Measurements from ENCODE around the gene MT3.

Gene MT3

DNA sequence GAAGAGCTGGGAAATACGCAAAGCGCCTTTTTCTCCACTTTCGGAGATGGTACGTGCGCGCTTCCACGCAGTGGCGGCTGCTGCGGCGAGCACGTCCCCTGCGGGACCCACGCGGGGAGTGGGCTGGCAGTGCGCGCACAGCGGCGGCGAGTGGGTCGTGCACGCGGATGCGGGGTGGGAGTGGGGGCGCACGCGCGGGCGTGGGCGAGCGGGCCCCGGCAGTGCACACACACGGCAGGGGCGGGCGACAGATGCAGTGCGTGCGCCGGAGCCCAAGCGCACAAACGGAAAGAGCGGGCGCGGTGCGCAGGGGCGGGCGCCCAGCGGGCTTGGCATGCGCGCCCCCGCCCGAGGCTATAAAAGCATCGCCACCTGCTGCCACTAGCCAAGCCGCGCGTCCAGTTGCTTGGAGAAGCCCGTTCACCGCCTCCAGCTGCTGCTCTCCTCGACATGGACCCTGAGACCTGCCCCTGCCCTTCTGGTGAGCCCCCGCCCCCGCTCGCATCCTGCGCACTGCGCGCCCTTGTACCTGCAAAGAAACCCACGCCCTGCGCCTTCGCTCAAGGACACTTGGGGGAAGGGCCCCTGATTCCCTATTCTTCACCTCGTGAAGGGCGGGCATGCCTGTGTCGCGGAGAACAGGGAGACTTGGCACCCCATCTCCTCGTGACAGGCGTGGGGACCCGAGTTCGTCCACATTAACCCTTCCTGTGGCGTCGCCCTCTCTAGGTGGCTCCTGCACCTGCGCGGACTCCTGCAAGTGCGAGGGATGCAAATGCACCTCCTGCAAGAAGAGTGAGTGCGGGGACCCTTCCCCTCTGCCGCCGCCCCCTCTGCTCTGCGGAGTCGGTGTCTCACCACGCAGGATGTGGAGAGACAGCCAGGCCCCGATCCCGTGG, at the start of gene MT3:
MT3 (plus strand) TSS at position 388 of the 899 bp plus-strand sequence; CDS start at position 451, 63 bp downstream.
- no peak for DNase-seq

DNA sequence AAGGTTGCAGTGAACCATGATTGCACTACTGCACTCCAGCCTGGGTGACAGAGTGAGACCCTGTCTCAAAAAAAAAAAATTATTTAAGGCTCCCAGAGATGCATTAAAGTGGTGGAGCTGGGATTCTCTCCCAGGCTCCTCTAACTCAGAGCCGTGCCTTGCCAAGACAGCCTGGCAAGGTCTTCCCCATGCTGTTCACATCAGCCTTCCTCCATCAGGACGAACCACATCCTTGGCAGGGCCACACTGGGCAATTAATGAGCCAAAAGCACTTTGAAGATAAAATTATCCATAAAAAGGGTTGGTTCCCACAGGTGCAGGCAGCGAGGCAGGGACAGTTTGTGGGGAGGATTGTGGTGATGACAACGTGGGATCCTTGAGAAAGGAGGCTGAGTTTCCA, 49.7 kb upstream of the MT3 start:
- DNase-seq = no peak

DNA sequence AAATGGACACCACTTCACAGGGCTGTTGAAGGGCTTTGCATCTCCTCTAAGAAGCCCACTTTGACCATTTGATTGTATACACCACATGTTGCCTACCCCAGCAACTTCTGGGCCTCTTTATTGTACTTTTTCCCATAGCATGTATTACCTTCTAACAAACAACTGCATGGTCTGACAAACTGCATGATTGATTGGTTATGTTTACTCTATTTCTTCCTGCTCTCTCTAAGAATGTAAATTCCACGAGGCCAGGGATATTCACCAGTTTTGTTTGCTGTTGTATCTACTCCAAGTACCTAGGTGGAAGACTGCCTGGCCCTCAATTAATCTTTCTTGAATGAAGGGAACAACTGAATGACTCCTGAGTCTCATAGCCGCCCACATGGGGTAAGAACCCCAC, 47.3 kb upstream of the MT3 start:
- no peak for DNase-seq

DNA sequence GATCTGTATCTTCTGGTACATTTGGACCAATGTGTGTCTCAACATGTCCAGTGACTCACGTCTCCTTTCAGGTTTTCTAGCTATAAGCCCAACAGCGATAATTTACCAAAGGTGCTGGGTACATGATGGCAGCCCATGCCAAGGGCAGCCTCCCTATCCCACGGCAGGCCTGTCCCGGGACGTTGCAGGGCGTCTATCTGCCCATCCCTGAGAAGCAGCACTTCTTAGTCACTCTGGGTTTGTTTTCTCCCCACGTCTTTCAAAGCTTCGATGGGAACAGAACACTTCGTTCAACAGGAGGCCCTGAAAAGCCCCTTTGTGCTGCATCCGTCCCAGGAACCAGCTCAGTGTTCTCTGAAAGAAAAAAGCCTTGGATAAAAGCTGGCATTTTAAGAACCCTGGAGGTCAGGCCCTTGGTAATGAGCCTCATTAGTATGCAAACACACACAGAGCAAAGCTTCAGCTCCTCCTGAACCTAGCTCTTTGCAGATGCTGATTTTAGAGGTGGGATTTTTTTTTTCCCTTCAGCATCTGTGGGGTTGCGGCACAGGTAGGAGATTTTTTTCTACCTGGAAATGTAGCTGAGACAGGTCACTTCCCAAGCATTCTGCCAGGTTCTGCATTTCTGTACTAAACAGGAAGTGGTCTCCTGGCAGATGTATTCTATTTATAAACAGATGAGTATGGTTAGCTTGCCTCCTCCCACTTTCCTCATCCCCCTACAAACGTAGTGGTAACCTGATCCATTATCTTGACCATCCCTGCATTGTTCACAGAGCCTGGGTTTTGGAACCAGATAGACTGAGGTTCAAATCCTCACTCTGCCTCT, 42.0 kb upstream of the MT3 start:
- peak; percentile 63 for DNase-seq

DNA sequence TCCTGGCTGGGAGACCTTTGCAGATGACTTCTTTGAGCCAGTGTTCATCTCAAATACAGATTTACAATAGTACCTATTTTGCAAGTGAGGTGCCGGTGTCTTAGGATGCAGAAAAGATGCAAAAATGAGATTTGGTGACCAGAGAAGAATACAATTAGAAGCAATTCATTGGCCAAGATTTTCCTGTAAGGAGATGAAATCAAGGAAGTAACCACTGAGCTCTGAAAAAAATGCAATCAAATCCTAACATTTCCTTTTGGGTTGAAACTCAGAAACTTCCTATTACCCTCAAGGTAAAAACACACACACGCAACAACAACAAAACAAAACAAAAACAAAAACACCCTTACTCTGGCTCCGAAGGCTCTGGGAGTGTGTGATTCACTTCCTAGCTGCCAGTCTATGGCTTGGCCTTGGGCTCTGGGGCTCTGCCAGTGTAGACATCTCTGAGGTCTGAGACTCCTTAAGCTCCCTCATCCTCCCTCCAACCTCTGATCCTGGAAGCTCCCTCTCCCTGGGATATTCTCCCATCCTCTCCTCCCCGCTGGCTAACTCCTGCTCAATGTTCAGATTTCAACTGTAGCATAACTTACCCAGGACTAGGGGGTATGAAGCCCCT, 41.3 kb upstream of the MT3 start:
- no peak for DNase-seq

DNA sequence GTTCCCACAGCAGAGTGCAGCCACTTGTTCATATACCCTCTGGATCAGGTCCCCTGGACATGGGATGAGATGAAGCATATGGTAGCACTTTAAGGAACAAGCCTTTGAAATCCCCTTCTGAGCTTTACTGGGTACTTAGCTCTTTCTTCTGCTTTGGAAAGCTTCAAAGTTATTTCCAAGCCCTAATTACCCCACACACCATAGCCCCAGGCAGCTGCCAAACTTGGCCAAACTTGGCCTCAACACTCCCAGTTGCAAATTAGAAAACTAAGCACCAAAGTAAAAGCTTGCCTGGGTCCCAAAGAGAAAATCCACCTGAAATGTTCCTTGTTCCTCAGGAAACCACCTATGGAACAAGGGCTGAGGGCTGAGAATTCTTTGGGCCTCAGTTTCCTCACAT, 40.2 kb upstream of the MT3 start:
- DNase-seq = no peak

DNA sequence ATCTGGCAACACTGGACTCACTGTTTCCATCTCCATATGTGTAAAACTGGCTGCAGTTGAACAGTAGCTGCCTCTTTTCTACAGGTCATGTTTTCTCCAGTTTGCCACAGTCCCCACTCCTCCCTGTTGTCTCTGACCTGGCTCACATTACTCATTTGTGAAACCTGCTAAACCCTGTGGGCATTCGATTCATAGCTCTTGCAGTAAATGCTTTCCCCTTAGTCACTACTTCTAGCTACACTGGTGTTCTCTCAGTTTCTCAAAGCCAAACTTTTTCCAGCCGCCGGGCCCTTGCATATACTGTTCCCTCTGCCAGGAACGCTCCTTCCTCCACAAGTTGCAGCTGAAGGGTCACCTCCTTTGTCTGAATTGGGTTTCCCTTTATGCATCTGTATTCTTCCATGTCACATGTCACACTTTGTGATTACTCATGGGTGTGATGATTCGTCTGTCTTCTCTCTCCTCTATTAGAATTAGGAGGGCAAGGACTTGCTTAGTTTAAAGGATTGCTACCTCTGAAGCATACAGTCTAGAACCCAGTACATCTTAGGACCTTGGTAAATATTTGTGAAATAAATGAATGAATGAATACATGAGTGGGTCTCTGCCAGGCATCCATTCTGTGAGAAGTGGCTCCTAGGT, 39.5 kb upstream of the MT3 start:
- DNase-seq = no peak

DNA sequence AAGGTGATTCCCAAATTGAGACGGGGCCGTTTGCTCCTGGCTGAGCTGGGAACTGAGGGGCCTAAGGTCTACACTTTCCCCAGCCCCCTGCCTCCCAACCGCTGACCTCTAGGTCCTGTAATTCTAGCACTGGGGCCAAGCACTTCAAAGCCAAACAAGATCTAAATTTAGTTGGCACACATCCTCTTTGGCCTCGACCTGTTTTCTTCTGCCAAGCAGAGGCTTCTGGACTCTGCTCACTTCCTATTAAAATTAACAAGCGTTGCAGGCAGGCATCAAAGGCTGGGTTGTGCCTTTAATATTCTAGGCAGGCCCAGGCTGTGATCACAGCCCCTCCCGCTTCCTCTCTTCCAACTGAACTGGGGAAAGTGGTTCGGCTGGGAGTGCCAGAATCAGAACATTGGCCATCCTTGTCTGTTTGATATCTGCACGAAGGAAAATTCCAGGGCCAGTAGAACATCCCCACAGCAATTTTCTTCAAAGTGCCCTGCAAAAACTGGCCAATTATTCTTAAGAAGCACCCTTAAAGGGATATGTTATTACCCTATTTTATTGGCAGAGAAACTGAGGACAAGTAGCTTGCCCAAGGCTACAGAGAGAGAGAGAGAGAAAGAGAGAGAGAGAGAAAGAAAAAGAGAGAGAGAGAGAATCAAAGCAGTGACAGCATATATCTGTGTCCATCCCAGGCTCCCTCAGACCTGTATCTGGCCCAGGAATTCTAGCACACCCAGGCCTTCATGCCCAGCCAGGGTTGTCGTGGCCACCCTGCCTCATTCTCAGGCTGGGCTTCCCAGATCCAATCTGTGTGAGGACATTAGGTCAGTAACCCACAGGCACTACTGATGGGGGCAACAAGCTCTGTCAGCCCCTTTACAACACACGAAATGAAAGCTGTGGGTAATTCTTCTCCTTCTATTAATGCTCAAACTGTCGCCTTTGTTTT, 37.3 kb upstream of the MT3 start:
- DNase-seq = no peak

DNA sequence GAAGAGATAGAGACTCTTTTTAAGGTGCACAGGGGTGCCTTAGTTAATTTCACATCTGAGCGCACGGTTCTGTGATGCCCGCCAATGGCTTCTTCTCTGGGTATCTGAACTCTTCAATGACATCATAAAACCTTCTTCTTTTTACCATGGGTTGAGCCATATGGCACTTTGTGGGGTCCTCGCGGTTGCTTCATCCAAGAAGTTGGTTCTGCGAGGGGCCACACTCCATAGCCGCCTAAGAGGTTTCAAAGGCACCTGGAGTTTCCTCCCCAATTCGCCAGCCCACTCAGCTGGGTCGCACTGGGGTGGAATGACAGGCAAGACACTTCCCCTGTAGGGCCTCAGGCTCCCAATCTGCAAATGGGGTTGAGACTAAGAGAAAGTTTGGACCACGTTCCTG, 34.9 kb upstream of the MT3 start:
- DNase-seq = no peak

DNA sequence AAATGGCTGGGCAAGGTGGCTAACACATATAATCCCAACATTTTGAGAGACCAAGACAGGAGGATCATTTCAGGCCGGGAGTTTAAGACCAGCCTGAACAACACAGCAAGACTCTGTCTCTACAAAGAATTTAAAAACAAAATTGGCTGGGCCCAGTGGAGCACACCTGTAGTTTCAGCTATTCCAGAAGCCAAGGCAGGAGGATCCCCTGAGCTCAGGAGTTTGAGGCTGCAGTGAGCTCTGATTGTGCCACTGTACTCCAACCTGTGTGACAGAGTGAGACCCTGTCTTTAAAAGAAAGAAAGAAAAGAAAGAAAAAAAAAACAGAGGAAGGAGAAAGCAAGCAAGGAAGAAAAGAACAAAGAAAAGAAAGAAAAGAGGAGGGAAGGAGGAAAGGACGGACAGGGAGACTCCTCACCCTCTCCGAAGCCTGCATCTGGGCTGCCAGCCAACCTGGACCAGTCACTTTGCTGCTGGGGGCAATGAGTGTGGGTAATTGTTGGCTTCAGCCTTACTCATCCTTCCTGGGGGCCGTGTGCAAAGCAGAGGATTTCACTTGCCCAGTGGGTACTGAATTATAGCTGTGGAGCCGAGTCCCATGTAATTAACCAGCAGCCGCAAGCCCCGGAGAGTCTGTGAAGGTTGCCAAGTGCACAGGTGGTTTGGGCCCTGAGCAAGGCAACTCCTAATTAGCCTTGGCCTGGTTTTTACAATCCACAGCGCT, 31.1 kb upstream of the MT3 start:
- DNase-seq = no peak

DNA sequence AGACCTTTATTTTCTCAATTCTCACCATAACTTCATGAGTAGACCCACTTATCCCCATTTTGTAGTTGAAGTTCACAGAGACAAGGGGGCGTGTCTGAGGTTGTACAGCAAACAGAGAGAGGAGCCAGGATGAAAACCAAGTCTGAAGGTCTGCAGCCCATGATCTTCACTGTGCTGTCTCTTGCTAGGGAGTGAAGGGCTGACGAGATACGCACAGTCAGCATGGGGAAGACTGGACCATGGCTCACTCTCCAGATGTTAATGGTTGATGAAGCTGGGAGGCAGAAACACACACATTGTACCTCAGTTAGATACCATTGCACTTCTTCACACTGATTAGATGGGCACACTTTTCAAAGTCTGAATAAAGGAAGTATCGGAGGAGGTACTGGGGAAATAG, 30.2 kb upstream of the MT3 start:
- DNase-seq = no peak

DNA sequence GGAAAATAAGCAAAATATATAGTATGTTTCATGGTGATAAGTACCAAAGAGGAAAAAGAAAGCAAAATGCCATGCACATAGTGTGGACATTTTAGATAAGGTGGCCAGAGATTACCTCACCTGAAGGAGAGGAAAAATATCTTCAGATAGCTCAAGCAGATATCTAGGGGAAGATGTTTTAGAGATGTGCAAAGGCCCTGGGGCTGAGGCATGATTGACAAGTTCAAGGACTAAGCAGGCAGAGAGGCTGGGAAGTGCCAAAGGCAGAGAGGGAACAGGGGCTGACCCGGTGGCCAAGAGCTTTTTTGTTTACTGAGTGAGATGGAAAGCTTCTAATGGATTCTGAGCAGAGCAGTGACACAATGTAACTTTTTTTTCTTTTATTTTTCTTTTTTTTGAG, 28.9 kb upstream of the MT3 start:
- DNase-seq = no peak

DNA sequence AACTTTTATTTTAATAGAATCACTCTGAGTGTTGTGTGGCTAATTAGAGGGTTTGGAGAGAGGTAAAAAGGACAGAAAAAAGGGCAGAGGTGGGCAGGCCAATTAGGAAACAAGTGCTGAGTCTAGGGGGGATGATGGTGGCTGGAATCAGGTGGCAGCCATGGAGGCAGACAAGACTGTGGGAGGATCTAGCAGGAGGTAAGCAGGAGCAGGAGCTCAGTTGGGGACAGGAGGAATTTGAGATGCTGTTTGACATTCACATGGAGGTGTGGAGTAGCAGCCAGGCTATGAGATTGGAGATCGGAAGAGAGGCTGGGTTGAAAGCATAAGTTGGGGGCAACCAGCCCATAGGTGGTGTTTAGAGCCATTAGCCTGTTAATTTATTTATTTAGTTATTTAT, 28.2 kb upstream of the MT3 start:
- no peak for DNase-seq

DNA sequence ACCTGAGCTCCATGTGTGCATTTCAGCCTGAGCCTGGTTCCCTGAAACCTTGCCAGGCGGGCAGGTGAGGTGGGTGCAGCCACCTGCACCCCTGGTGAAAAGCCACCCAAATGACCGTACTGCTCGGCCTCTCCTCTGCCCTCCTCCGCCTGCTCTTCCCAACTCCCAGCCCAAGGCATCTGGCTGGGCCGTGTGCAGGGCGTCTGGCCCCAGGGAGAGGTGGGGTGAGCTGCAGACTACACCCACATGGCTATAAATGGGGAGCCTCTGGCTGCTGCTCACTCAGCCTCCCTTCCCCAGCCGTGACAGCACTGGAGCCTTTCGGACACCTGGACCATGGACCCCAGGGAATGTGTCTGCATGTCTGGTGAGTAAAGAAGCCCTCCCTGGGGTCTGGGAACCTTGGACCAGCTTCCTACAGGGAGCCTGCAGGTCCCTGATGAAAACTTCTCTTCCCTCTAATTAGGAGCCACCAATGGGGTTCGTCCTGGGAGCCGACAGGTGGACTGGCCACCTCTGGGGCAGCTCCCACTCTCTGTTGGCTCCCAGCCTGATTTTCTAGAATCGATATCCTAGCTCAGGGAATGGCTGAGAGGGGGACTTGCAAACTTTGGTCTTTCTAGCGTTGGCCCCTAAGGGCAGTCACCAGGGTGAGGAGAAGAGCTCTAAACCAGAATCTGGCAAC, 24.4 kb upstream of the MT3 start, which contains the start of gene MT4:
MT4 (plus strand) TSS at position 281 of the 685 bp plus-strand sequence; CDS start at position 337, 56 bp downstream.
- no peak for DNase-seq

DNA sequence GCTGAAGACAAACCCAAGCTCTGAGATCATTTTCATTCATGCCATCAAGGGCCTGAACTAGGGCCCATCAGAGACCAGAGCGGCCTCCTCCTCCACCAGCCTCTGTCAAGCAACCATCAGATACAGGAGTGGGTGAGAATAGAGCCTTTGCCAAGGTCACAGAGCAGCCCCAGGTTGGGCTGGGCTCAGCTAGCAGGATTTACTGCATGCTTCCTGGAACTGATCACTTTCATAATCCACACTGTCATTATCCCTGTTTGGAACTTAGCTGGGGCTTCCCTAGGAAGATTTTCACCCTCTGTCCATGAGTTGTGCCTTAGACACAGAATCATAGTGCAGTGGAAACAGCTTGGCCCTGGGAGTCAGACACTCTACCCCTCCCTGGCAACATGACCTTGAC, 19.4 kb upstream of the MT3 start:
- DNase-seq = no peak

DNA sequence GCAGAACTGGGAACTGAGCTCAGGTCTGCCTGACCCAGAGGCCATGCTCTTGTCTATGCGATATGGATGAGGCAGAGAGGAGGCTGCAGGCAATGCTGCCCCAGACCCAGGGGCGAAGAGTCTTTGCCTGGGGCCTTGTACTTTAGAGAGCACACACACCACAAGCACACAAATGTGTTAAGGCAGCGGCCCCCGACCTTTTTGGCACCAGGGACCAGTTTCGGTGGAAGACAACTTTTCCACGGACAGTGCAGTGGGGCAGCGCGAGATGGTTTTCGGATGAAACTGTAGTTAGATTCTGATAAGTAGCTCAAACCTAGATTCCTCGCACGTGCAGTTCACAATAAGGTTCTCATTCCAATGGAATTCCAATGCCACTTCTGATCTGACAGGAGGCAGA, 17.8 kb upstream of the MT3 start:
- DNase-seq = no peak

DNA sequence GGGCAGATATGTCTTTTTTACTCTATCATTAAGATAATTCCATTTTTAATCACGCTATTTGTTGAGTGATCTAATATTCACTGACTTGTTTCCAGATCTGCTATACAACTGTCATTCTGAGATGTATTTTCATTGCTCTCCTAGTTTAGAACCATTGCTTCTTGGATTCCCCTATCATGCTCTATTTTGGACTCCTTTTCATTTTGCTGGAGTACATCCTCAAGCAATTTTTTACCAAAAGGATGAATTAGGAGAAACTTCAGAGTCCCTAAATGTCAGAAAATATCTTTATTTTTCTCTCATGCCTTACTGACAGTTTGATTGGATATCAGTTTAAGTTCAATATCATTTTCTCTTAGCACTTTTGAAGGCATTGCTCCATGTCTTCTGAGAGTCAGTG, 14.7 kb upstream of the MT3 start:
- no peak for DNase-seq

DNA sequence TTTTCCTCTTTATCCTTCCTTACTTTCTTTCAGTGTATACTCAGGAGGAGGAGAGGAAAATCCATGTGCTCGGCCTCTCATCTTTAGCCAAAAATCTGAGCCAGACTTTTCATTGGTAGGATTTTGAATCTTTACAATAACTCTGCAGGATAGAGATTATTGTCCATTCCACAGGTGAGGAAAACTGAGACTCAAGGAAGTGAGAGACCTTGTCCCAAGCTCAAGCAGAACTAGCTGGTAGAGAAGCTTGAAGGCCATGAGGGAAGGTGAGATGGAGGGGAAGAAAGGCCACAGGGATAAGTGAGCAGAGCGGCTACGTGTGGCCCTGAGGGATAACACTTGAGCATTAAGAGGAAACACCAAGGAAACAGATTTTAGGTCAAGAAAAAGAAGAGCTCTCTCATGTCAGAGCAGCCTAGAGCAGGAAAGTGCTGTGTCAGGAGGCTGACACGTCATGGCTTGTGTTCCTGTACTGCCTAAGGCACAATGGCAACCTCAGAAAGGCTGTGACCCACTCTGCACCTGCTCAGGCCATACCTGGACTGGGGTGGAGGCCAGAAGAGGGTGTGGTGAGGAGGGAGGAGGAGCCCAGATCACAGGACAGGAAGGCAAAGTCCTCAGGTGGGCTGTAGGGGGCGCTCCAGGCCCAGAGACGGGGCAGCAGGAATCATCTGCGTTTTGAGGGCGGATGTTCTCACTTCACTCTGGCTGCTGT, 12.6 kb upstream of the MT3 start:
- DNase-seq = peak; percentile 69

DNA sequence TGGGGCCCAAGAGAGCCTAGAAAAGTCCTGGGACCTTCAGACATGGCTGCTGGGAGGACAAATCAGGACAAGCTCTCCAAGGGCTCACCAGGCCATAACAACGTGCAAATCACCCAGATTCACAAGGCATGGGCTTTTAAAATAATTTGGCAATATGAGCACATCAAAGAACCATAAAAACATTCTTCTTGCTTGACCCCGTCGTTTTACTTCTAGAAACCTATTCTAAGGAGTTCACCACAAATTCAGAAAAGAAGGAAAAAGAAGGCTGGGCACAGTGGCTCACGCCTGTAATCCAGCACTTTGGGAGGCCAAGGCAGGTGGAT, 12.1 kb upstream of the MT3 start:
- no peak for DNase-seq
